PFSK-1 (cell line): Measurements from ENCODE around the gene NFE2L1.

ENCODE experiments used
- TAF1 ChIP-seq: IDR thresholded peaks from 2 replicates; pipeline ENCODE4 v1.6.1; 2012; ENCODE audit warnings: low read length, control low read depth, borderline replicate concordance; ENCODE audit not compliant: insufficient read depth
- TF ChIP-seq, protein P1 (sequence below), 2 experiments: IDR thresholded peaks; 2 replicates each; pipeline versions ENCODE4 v1.6.1 to v1.8.0; 2011 to 2012; ENCODE audit warnings: low read depth in 2 of 2, low read length in 2 of 2, control low read depth in 1 of 2, inconsistent platforms in 1 of 2, mild to moderate bottlenecking in 1 of 2, moderate library complexity in 1 of 2; ENCODE audit not compliant: insufficient read depth in 1 of 2

DNA sequence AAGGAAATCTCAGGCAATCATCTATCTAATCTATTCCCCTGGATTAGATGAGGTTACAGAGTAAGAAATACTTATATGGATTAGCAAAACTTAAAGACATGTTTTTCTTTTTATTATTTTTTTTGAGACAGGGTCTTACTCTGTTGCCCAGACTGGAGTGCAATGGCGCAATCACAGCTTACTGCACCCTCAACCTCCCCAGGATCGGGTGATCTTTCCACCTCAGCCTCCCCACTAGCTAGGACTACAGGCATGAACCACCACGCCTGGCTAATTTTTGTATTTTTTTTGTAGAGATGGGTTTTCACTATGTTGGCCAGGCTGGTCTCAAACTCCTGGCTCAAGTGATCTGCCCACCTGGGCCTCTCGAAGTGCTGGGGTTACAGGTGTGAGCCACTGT, 3.3 kb upstream of the NFE2L1 start:
- TF ChIP-seq TAF1 = no peak
- TF ChIP-seq, protein P1, sequence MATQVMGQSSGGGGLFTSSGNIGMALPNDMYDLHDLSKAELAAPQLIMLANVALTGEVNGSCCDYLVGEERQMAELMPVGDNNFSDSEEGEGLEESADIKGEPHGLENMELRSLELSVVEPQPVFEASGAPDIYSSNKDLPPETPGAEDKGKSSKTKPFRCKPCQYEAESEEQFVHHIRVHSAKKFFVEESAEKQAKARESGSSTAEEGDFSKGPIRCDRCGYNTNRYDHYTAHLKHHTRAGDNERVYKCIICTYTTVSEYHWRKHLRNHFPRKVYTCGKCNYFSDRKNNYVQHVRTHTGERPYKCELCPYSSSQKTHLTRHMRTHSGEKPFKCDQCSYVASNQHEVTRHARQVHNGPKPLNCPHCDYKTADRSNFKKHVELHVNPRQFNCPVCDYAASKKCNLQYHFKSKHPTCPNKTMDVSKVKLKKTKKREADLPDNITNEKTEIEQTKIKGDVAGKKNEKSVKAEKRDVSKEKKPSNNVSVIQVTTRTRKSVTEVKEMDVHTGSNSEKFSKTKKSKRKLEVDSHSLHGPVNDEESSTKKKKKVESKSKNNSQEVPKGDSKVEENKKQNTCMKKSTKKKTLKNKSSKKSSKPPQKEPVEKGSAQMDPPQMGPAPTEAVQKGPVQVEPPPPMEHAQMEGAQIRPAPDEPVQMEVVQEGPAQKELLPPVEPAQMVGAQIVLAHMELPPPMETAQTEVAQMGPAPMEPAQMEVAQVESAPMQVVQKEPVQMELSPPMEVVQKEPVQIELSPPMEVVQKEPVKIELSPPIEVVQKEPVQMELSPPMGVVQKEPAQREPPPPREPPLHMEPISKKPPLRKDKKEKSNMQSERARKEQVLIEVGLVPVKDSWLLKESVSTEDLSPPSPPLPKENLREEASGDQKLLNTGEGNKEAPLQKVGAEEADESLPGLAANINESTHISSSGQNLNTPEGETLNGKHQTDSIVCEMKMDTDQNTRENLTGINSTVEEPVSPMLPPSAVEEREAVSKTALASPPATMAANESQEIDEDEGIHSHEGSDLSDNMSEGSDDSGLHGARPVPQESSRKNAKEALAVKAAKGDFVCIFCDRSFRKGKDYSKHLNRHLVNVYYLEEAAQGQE (IDR thresholded peaks at IDR 0.05; ENCODE audit: insufficient read depth in 1 of 2, low read depth in 2 of 2, low read length in 2 of 2) = no peak
